ENCODE results near the gene ME3.

Gene ME3

DNA sequence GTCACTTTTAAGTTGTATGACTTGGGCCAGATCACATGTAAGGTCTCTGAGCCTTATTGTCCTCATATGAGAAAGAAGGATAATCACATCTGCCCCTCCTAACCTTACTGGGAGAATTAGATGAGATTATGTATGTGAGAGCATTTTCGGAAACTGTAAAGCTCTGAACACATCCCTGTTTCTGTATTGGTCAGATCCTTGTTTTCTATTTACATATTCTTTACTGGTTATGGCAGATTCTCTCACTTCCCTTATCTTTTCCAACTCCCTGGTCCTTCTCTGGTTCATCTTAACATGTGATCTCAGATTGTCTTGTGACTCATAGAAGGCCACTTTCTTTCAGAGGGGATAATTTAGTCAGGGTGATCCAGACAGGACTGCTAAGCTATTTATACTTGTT, 255.9 kb downstream of the ME3 start:
- no peak for DNase-seq

DNA sequence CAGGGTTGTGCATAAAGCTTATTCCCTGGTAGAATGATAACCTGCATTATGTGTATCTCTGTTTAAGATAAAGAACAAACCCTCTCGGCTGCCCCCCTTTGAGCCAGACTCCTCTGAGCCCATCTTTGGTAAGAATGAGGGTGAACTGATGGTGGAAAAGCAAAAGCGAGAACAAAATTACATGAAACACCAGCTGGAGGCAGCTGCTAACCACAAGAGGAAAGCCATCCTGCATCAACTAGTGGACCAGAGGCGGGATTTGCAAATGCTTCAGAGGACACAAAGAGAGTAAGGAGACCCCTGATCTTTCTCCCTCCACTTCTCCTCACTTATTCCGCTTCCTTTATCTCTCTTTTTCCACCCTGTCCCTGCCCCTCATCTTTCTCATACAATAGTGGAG, 257.4 kb downstream of the ME3 start:
- DNase-seq: no peak

DNA sequence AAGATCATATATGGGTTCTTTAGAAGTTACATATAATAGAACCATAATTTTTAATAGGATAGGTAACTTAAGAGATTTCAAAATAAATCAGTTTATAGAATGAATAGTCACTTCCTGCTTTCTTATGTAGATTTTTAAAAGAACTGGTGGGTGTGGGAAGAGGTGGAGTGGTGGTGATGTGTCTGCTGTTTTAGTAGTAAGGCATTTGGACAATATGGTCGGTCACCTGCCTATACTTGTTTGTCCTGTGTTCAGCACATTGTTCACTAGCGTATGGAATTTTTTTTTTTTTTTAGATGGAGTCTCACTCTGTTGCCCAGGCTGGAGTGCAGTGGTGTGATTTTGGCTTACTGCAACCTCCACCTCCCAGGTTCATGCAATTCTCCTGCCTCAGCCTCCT, 258.4 kb downstream of the ME3 start:
- no peak for DNase-seq

DNA sequence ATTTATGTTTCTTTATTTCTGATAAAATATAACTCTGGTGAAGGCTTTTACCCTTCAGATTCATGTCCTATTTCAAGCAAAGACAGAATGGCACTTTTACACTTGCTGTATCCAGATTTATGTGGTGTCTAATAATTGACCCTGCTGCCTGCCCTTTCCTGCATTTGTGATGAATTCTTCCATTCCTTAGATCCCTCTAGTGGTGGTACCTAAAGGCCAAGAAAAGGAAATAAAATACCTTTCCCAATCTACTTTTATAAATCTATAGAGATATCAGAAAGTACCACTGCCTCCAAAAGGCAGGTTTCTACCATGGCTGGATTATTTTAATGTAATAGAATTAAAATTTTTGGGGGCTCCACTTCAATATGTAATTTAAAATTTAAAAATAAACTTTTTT, 263.6 kb downstream of the ME3 start:
- DNase-seq: no peak

DNA sequence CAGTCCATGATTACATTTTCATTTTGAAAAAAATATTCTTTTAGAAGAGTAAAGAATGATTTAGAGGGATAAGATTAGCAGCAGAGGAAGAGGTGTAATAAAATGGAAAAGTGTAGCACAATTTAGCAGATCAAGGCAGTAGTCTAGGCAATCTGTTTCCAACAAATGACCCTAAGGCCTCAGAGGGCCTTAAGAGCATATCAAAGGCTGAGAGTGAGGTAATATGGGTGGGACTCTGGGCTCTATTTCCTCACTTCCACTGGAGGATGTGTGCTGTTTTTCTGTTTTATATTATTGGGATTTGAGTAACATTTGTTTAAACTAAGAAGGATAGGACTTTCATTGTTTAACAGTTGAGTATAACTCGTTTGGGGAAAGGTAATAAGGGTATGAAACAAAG, 269.0 kb downstream of the ME3 start:
- DNase-seq: no peak

DNA sequence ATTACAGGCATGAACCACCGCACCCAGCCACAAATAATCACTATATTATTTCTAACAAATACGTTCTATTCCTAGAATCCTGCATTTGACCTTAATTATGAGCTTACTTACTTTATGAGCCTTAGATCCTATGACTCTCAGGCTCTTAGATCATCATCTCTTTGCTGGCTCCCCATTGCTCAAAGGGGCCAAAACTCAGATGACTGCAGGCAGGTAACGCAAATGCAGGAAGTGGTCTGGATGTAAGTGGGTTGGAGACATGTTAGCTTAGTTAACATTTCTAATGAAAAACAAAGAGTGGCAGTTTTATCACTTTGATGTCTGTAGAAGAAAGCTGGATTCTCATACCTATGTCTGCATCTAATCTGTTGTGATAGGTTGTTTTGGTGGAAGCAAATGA, 274.3 kb downstream of the ME3 start:
- DNase-seq: no peak

DNA sequence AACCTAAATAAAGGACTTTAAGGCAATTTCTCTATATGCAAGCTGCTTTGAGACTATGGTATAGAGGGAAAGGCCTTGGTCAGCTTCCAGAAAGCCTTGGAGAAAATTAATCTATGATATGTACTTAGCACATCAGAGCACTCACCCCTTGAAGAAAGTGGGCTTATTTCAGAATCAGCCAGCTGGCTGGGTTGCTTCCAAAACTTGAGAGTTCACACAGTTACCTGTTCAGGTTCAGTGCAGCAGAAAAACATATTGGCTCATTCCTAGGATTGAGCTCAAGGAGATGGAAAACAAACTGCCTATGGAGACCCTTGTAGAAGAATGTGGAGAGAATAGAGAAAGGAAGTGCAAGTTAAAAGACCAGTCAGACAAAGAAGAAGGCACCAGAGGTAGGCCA, 275.1 kb downstream of the ME3 start:
- no peak for DNase-seq

DNA sequence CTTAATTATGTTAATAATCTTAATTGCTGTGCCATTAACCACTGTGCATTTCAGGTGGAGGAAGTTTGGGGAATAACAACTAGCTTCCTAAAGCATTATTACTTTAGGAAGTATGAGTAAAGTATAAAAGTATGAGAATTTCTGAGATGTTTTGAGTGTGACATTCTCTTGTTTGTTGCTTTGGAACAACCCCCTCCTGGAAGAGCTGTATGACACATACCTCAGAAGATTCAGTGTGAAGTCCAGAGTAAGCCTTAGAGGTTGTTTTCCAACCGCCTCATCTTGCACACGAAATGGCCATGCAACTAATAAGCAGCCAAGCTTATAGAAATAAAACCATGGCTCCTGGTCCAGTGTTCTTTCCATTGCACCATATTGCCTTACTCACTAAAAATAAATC, 276.0 kb downstream of the ME3 start:
- DNase-seq: no peak

DNA sequence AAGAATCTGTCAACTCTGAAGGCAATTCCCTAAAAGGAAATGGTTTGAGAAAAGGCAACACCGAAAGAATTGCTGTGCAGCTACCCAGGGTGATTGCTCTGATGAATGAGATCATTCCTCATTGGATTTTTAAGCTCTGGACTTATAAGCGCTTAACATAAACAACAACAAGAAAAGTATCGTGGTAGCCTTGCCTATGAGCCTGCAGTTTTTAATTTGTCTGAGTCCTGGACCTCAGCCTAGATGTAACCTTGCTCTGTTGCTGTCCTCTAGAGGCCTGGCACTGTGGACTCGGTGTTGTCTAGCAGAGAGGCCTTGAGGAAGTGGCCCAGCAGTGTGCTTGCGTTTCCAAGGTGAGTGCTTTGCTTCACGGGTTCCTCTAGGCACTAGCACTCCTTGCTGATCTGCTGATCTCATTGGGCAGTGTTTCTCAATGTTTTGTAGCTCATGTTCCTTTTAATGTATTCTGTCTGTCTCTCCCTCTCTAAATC, 277.3 kb downstream of the ME3 start:
- no peak for DNase-seq

All from NCI-H1105 (cell line).